ENCODE results near the gene AREL1. TPM values are rescaled to one million over a fixed set of nuclear protein-coding genes. Genes with fewer than 3 reads are reported as not detected.

The AREL1 gene
- total RNA-seq, 1 donor from 2014 or later = 55.1 TPM

- peak overlapping the region; percentile 65 for H3K27ac Mint-ChIP-seq
- no peaks in the 10 kb centered on the region for H3K9me3 Mint-ChIP-seq (ENCODE audit: low read depth)
- peaks cover 50% of the 10 kb centered on the region for H3K27me3 Mint-ChIP-seq
- no peaks in the 10 kb centered on the region for H3K36me3 Mint-ChIP-seq (ENCODE audit: insufficient read depth)
- no peak for TF ChIP-seq CTCF (IDR thresholded peaks at IDR 0.05; ENCODE audit: unreplicated experiment)
- no peak overlapping the region for H3K4me3 Mint-ChIP-seq (ENCODE audit: low read depth)
- peaks cover 28% of the 10 kb centered on the region for H3K4me1 Mint-ChIP-seq (ENCODE audit: low read depth)
- no peak for DNase-seq (ENCODE audit: low spot score, unreplicated experiment)
These were observed 95.7 kb downstream of the AREL1 start for GRCh38 chr14:74616996-74617700.

- Mint-ChIP-seq H3K4me1 (ENCODE audit: low read depth) (peaks cover 28% of the 10 kb centered on the region), H3K36me3 (ENCODE audit: insufficient read depth) (no peaks in the 10 kb centered on the region), H3K27ac (peak overlapping the region; percentile 4), H3K9me3 (ENCODE audit: low read depth) (no peaks in the 10 kb centered on the region), H3K27me3 (peaks cover 52% of the 10 kb centered on the region), H3K4me3 (ENCODE audit: low read depth) (no peak overlapping the region)
- no peak for TF ChIP-seq CTCF (IDR thresholded peaks at IDR 0.05; ENCODE audit: unreplicated experiment)
- no peak for DNase-seq (ENCODE audit: low spot score, unreplicated experiment)
These were observed 96.4 kb downstream of the AREL1 start for GRCh38 chr14:74616507-74616906.

DNA sequence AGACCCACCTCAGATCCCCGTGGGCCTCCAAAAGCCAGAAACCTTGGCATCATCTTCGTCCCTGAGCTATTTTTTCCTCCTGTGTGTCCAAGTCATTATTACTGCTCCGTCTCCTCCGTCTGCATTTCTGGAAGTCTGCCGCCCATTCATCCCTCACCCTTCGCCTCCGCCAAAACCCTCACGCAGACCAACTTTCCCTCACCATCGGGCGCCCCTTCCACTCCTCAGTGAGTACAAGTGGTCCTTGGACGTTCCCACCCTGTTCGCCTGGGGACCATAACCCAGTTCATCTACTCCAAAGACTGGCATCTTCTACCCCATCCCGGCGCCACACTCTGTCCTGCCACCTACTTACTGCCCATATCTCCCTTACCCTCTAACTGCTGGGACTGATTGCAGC lies 97.1 kb downstream of the AREL1 start:
- H3K9me3 Mint-ChIP-seq (ENCODE audit: low read depth) = no peaks in the 10 kb centered on the region
- H3K27ac Mint-ChIP-seq = no peak overlapping the region
- DNase-seq (ENCODE audit: low spot score, unreplicated experiment) = no peak
- H3K4me1 Mint-ChIP-seq (ENCODE audit: low read depth) = peaks cover 28% of the 10 kb centered on the region
- no peaks in the 10 kb centered on the region for H3K36me3 Mint-ChIP-seq (ENCODE audit: insufficient read depth)
- TF ChIP-seq CTCF (IDR thresholded peaks at IDR 0.05; ENCODE audit: unreplicated experiment) = no peak
- H3K4me3 Mint-ChIP-seq (ENCODE audit: low read depth) = no peak overlapping the region
- H3K27me3 Mint-ChIP-seq = peaks cover 53% of the 10 kb centered on the region

DNA sequence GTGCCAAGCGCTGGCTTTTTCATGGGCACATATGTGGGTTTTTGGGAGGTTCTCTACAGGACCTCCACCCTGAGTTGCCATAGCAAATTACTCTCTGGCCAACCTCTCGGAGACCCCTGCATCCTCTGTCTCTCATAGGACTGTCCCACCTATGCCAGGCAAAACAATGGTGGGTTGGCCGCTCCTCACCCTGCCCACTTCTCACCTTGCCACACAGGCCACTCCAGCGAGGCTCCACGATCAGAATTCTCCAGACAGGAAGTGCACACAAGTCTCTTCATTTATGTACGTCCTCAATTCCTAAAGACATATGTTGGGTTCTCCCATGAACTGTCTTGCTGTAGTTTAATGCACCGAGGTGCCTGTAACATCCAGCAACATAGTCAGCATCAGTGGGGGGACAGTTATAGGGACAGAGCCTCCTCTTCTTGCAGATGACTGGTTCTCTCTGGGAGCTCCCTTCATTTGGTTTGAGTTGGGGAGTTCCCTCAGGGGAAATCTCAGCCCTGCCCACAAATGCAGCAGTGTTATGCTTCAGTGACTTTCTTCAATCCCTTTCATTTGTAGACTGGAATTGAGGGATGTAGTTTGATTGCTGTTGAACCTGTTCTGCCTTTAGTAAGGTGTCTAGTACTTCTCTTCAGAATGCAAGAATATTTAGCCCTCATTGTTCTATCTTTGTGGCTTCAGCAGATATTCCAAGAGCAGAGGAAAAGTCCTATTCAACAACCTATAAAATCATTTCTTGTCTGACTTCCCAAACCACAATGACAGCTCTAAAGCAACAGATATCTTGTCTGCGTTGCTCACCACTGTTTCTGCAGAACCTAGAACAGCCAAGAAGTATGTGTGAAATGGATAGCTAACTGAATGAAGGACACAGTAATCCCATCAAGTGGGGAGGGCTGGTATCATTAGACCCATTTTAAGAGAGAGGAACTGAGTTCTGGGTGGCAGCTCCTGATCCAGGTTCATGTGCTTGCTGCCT lies 98.1 kb downstream of the AREL1 start:
- no peaks in the 10 kb centered on the region for H3K36me3 Mint-ChIP-seq (ENCODE audit: insufficient read depth)
- no peak overlapping the region for H3K4me3 Mint-ChIP-seq (ENCODE audit: low read depth)
- peaks cover 20% of the 10 kb centered on the region for H3K4me1 Mint-ChIP-seq (ENCODE audit: low read depth)
- TF ChIP-seq CTCF (IDR thresholded peaks at IDR 0.05; ENCODE audit: unreplicated experiment) = no peak
- peaks cover 55% of the 10 kb centered on the region for H3K27me3 Mint-ChIP-seq
- DNase-seq (ENCODE audit: low spot score, unreplicated experiment) = no peak
- H3K9me3 Mint-ChIP-seq (ENCODE audit: low read depth) = no peaks in the 10 kb centered on the region
- no peak overlapping the region for H3K27ac Mint-ChIP-seq

DNA sequence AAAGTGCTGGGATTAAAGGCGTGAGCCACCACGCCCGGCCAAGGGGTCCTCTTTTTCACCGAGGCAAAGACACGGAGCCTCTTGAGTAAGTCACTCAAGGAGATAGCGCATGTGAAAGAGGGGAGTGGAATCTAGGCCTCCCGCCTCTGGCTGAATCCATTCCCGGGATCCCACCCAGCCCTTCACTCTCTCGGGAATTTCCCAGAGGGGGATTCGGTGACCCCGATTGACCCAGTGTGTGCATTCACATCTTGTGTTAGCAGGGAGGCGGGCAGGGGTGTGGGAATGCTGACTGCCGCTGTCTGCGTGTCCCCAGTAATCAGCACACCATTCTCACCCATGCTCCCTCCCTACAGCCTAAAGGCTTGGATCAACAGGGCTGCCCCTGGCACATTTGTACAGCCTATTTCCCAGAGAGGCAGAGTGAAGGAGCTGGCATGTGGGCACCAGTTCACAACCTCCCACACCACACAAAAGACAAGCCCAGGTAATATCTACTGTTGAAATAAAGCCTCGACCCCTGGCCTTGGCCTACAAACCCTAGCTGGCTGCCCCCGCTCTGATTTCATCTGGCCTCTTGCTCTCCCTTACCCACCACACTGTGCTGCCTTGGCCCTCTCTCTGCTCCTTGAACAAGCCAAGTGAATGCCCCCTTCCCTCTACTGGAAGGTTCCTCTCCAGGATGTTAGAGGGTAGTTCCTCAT lies 99.5 kb downstream of the AREL1 start:
- TF ChIP-seq CTCF (IDR thresholded peaks at IDR 0.05; ENCODE audit: unreplicated experiment) = no peak
- Mint-ChIP-seq H3K4me3 (ENCODE audit: low read depth) (no peak overlapping the region), H3K27me3 (peaks cover 59% of the 10 kb centered on the region), H3K36me3 (ENCODE audit: insufficient read depth) (no peaks in the 10 kb centered on the region), H3K9me3 (ENCODE audit: low read depth) (no peaks in the 10 kb centered on the region), H3K27ac (no peak overlapping the region), H3K4me1 (ENCODE audit: low read depth) (peaks cover 20% of the 10 kb centered on the region)
- no peak for DNase-seq (ENCODE audit: low spot score, unreplicated experiment)
